CD8-positive, alpha-beta memory T cell (primary cell): ENCODE measurements around the gene RBMS1. TPM values are rescaled to one million over a fixed set of nuclear protein-coding genes. Genes with fewer than 3 reads are reported as not detected.

Experiments
- CTCF ChIA-PET: fragments of 350-600 bp; sonication (Branson Sonifier 250); formaldehyde crosslinking; loops from one replicate; lab custom pipeline; 2021; ENCODE audit warnings: antibody characterized with exemption; lab: Charles Lee
- POLR2A ChIA-PET: fragments of 350-600 bp; sonication (Branson Sonifier 250); formaldehyde crosslinking; loops from one replicate; lab custom pipeline; 2021; ENCODE audit warnings: antibody characterized with exemption; lab: Charles Lee
- DNase-seq, 5 donors: peaks; one replicate each; pipeline versions ENCODE4 v3.0.0 to v3.0.0-alpha.2; 2020 to 2022; ENCODE audit warnings: mixed read lengths in 1 of 5
- H3K27ac ChIP-seq: one replicate; pipeline ENCODE4 v1.7.0; 2013; ENCODE audit warnings: low read depth, mild to moderate bottlenecking, low read length, moderate library complexity
- H3K27me3 ChIP-seq: 2 replicates; pipeline ENCODE4 v1.7.0; 2013; ENCODE audit warnings: low read length, mild to moderate bottlenecking; ENCODE audit not compliant: insufficient read depth, poor library complexity, severe bottlenecking
- H3K36me3 ChIP-seq: 2 replicates; pipeline ENCODE4 v1.7.0; 2013; ENCODE audit warnings: mild to moderate bottlenecking, low read length, moderate library complexity; ENCODE audit not compliant: insufficient read depth
- H3K4me1 ChIP-seq: 2 replicates; pipeline ENCODE4 v1.7.0; 2013; ENCODE audit warnings: mild to moderate bottlenecking, low read length, moderate library complexity; ENCODE audit not compliant: insufficient read depth
- H3K4me3 ChIP-seq: 2 replicates; pipeline ENCODE4 v1.7.0; 2013; ENCODE audit warnings: mild to moderate bottlenecking, low read length
- H3K9me3 ChIP-seq: 2 replicates; pipeline ENCODE4 v1.7.0; 2013; ENCODE audit warnings: mild to moderate bottlenecking, low read length
- H3K27ac Mint-ChIP-seq, 8 donors: one replicate each; pipeline ENCODE4 v1.8.0; 2020 to 2021; ENCODE audit warnings: mixed read lengths in 8 of 8, mild to moderate bottlenecking in 6 of 8, inconsistent platforms in 3 of 8, moderate library complexity in 3 of 8
- H3K27me3 Mint-ChIP-seq, 2 donors: one replicate each; pipeline ENCODE4 v1.8.0; 2020 to 2021; ENCODE audit warnings: mixed read lengths in 2 of 2, mild to moderate bottlenecking in 1 of 2, moderate library complexity in 1 of 2
- H3K36me3 Mint-ChIP-seq, 3 donors: one replicate each; pipeline ENCODE4 v1.8.0; 2020 to 2021; ENCODE audit warnings: mixed read lengths in 3 of 3, inconsistent platforms in 1 of 3, mild to moderate bottlenecking in 1 of 3
- H3K4me1 Mint-ChIP-seq, 3 donors: one replicate each; pipeline ENCODE4 v1.8.0; 2020 to 2021; ENCODE audit warnings: mixed read lengths in 3 of 3, inconsistent platforms in 1 of 3, mild to moderate bottlenecking in 1 of 3
- H3K4me3 Mint-ChIP-seq, 7 donors: one replicate each; pipeline ENCODE4 v1.8.0; 2020 to 2021; ENCODE audit warnings: mixed read lengths in 7 of 7, mild to moderate bottlenecking in 6 of 7, moderate library complexity in 4 of 7, inconsistent platforms in 2 of 7
- H3K9me3 Mint-ChIP-seq, 5 donors: one replicate each; pipeline ENCODE4 v1.8.0; 2020 to 2022; ENCODE audit warnings: mixed read lengths in 5 of 5, mild to moderate bottlenecking in 3 of 5, moderate library complexity in 2 of 5, inconsistent platforms in 1 of 5
- polyA plus RNA-seq: library from polyadenylated mRNA; unstranded; fragments of 300-500 nt; fragmentation: Illumina TruSeq; gene quantifications from one replicate; pipeline ENCODE4 v1.2.3, GENCODE V29; 2021
- total RNA-seq, 2 experiments: library from RNA; stranded (reverse); gene quantifications; one replicate each; pipeline ENCODE4 v1.2.3, GENCODE V29; 2021

RBMS1 gene
- total and polyA plus RNA-seq, 3 experiments from 2014 or later: 48.8 to 130 (median 50.3) TPM

- no peak for DNase-seq
- no peak overlapping the region for H3K4me3 Mint-ChIP-seq
- H3K9me3 Mint-ChIP-seq: no peaks in the 10 kb centered on the region
- no peaks in the 10 kb centered on the region for H3K9me3 ChIP-seq
- no peaks in the 10 kb centered on the region for H3K27me3 ChIP-seq
- H3K4me1 ChIP-seq: no peaks in the 10 kb centered on the region
- no peak overlapping the region for H3K4me3 ChIP-seq
- peaks cover 39 to 62% (median 45%) of the 10 kb centered on the region in 3 donors for H3K4me1 Mint-ChIP-seq
- peaks cover 4 to 73% (median 15%) of the 10 kb centered on the region in 3 donors for H3K36me3 Mint-ChIP-seq
- peaks cover 6% of the 10 kb centered on the region for H3K36me3 ChIP-seq
- peak overlapping the region in 1 of 8 donors; percentile 14 for H3K27ac Mint-ChIP-seq
- no peaks in the 10 kb centered on the region for H3K27me3 Mint-ChIP-seq
- H3K27ac ChIP-seq: no peak overlapping the region
- ChIA-PET CTCF (no interaction called here), POLR2A (no interaction called here)
Observed at GRCh38 chr2:160310118-160310828, 183.3 kb downstream of the RBMS1 start.

- POLR2A ChIA-PET: no interaction called here
Observed at GRCh38 chr2:160309585-160309984, 184.0 kb downstream of the RBMS1 start.

GRCh38 chr2:160308915-160309314 lies 184.7 kb downstream of the RBMS1 start:
- peaks cover 31 to 58% (median 33%) of the 10 kb centered on the region in 3 donors for H3K4me1 Mint-ChIP-seq
- H3K4me3 Mint-ChIP-seq: no peak overlapping the region
- ChIA-PET POLR2A (no interaction called here), CTCF (no interaction called here)
- H3K27me3 ChIP-seq: no peaks in the 10 kb centered on the region
- no peaks in the 10 kb centered on the region for H3K9me3 ChIP-seq
- no peak overlapping the region for H3K27ac ChIP-seq
- peak overlapping the region in 4 of 8 donors; percentile 1 to 44 (median 16) for H3K27ac Mint-ChIP-seq
- no peaks in the 10 kb centered on the region for H3K4me1 ChIP-seq
- H3K36me3 Mint-ChIP-seq: peaks cover 4 to 71% (median 14%) of the 10 kb centered on the region in 3 donors
- H3K4me3 ChIP-seq: no peak overlapping the region
- no peaks in the 10 kb centered on the region for H3K9me3 Mint-ChIP-seq
- DNase-seq: no peak
- H3K27me3 Mint-ChIP-seq: no peaks in the 10 kb centered on the region
- peaks cover 6% of the 10 kb centered on the region for H3K36me3 ChIP-seq

More at GRCh38 chr2:160309585-160309984, 184.0 kb downstream of the RBMS1 start:
- H3K27me3 Mint-ChIP-seq: no peaks in the 10 kb centered on the region
- no peaks in the 10 kb centered on the region for H3K9me3 ChIP-seq
- CTCF ChIA-PET: no interaction called here
- no peak overlapping the region for H3K27ac ChIP-seq
- peak overlapping the region in 1 of 7 donors; percentile 70 for H3K4me3 Mint-ChIP-seq
- DNase-seq: no peak
- H3K36me3 ChIP-seq: peaks cover 6% of the 10 kb centered on the region
- H3K4me1 Mint-ChIP-seq: peaks cover 34 to 58% (median 39%) of the 10 kb centered on the region in 3 donors
- no peaks in the 10 kb centered on the region for H3K4me1 ChIP-seq
- H3K36me3 Mint-ChIP-seq: peaks cover 4 to 70% (median 15%) of the 10 kb centered on the region in 3 donors
- H3K27me3 ChIP-seq: no peaks in the 10 kb centered on the region
- H3K4me3 ChIP-seq: no peak overlapping the region
- no peaks in the 10 kb centered on the region for H3K9me3 Mint-ChIP-seq
- peak overlapping the region in 6 of 8 donors; percentile 1 to 78 (median 36) for H3K27ac Mint-ChIP-seq

- ChIA-PET CTCF (no interaction called here), POLR2A (no interaction called here)
- H3K9me3 ChIP-seq: no peaks in the 10 kb centered on the region
- DNase-seq: no peak
- H3K27ac ChIP-seq: no peak overlapping the region
- H3K36me3 ChIP-seq: peaks cover 6% of the 10 kb centered on the region
- no peaks in the 10 kb centered on the region for H3K27me3 Mint-ChIP-seq
- no peak overlapping the region for H3K4me3 Mint-ChIP-seq
- H3K4me1 Mint-ChIP-seq: peaks cover 32 to 60% (median 34%) of the 10 kb centered on the region in 3 donors
- H3K27me3 ChIP-seq: no peaks in the 10 kb centered on the region
- no peaks in the 10 kb centered on the region for H3K9me3 Mint-ChIP-seq
- H3K4me1 ChIP-seq: no peaks in the 10 kb centered on the region
- peak overlapping the region in 1 of 8 donors; percentile 21 for H3K27ac Mint-ChIP-seq
- no peak overlapping the region for H3K4me3 ChIP-seq
- peaks cover 4 to 72% (median 14%) of the 10 kb centered on the region in 3 donors for H3K36me3 Mint-ChIP-seq
Observed at GRCh38 chr2:160308476-160308875, 185.1 kb downstream of the RBMS1 start.

- Mint-ChIP-seq H3K36me3 (peaks cover 4 to 71% (median 17%) of the 10 kb centered on the region in 3 donors), H3K9me3 (no peaks in the 10 kb centered on the region), H3K27ac (peak overlapping the region in 1 of 8 donors; percentile 63), H3K27me3 (no peaks in the 10 kb centered on the region), H3K4me3 (no peak overlapping the region), H3K4me1 (peaks cover 34 to 61% (median 42%) of the 10 kb centered on the region in 3 donors)
- no peak for DNase-seq
- H3K27ac ChIP-seq: no peak overlapping the region
- H3K9me3 ChIP-seq: no peaks in the 10 kb centered on the region
- H3K36me3 ChIP-seq: peaks cover 6% of the 10 kb centered on the region
- H3K4me1 ChIP-seq: no peaks in the 10 kb centered on the region
- ChIA-PET POLR2A (interaction anchor here (1.0 kb wide), 1 partner anchor 26 kb away, joined by 3 read pairs; no protein-coding TSS in a partner anchor), CTCF (interaction anchor here (0.8 kb wide), 1 partner anchor 17 kb away, joined by 3 read pairs; no protein-coding TSS in a partner anchor)
- H3K4me3 ChIP-seq: no peak overlapping the region
- H3K27me3 ChIP-seq: no peaks in the 10 kb centered on the region
Observed at GRCh38 chr2:160306985-160307384, 186.6 kb downstream of the RBMS1 start.

- POLR2A ChIA-PET: no interaction called here
- no peaks in the 10 kb centered on the region for H3K9me3 ChIP-seq
- H3K36me3 ChIP-seq: peaks cover 7% of the 10 kb centered on the region
- Mint-ChIP-seq H3K27ac (peak overlapping the region in 2 of 8 donors; percentile 36 to 38), H3K27me3 (no peaks in the 10 kb centered on the region), H3K36me3 (peaks cover 4 to 70% (median 16%) of the 10 kb centered on the region in 3 donors), H3K4me1 (peaks cover 39 to 63% (median 44%) of the 10 kb centered on the region in 3 donors), H3K9me3 (no peaks in the 10 kb centered on the region), H3K4me3 (no peak overlapping the region)
- H3K27me3 ChIP-seq: no peaks in the 10 kb centered on the region
- no peaks in the 10 kb centered on the region for H3K4me1 ChIP-seq
- H3K27ac ChIP-seq: no peak overlapping the region
- no peak for DNase-seq
- H3K4me3 ChIP-seq: no peak overlapping the region
- CTCF ChIA-PET: interaction anchor here (1.3 to 1.6 kb wide), 2 partner anchors 20 to 54 kb away, joined by 3 to 4 read pairs; no protein-coding TSS in a partner anchor
Observed at GRCh38 chr2:160305081-160305750, 188.4 kb downstream of the RBMS1 start.

GRCh38 chr2:160303527-160303926 lies 190.1 kb downstream of the RBMS1 start:
- peaks cover 17% of the 10 kb centered on the region for H3K36me3 ChIP-seq

More at GRCh38 chr2:160303527-160303926, 190.1 kb downstream of the RBMS1 start:
- no peak overlapping the region for H3K4me3 ChIP-seq
- H3K4me3 Mint-ChIP-seq: peak overlapping the region in 1 of 7 donors; percentile 19
- peaks cover 5% of the 10 kb centered on the region for H3K4me1 ChIP-seq
- no peaks in the 10 kb centered on the region for H3K27me3 ChIP-seq
- no peaks in the 10 kb centered on the region for H3K27me3 Mint-ChIP-seq
- peak overlapping the region in 1 of 8 donors; percentile 37 for H3K27ac Mint-ChIP-seq
- POLR2A ChIA-PET: no interaction called here
- CTCF ChIA-PET: interaction anchor here (1.3 kb wide), 1 partner anchor 52 kb away, joined by 4 read pairs; no protein-coding TSS in a partner anchor
- H3K36me3 Mint-ChIP-seq: peaks cover 9 to 72% (median 17%) of the 10 kb centered on the region in 3 donors
- peaks cover 43 to 66% (median 48%) of the 10 kb centered on the region in 3 donors for H3K4me1 Mint-ChIP-seq
- no peak overlapping the region for H3K27ac ChIP-seq
- DNase-seq: no peak
- no peaks in the 10 kb centered on the region for H3K9me3 Mint-ChIP-seq
- no peaks in the 10 kb centered on the region for H3K9me3 ChIP-seq
